ENCODE data around the gene CCDC74A. TPM values are rescaled to one million over a fixed set of nuclear protein-coding genes. Genes with fewer than 3 reads are reported as not detected.

The CCDC74A gene
- total and polyA plus RNA-seq, 9 of the 15 experiments (the other 6 are each of a cell fraction or from before 2014, with no cell fraction given): 1.1 to 38.1 (median 9.6) TPM

GRCh38 chr2:131493199-131493968 lies 34.3 kb upstream of the CCDC74A start (continued):
- no peak for TF ChIP-seq EWSR1 (IDR thresholded peaks at IDR 0.05; ENCODE audit: borderline replicate concordance, low read depth, partially characterized antibody)
- TF ChIP-seq MNT (conservative IDR thresholded peaks at IDR 0.05): peak in 1 of 2 experiments; percentile 6; a peak in 1 of 4 replicates
- TF ChIP-seq ZNF584 (CRISPR knock-in tag; IDR thresholded peaks at IDR 0.05; ENCODE audit: low read depth): no peak
- TF ChIP-seq XRCC3 (IDR thresholded peaks at IDR 0.05): no peak
- peak; percentile 17; the same call in 1 of the 2 replicates for TF ChIP-seq ETS1 (conservative IDR thresholded peaks at IDR 0.05; ENCODE audit: control insufficient read depth, low read depth, low read length)
- TF ChIP-seq RBBP5 (IDR thresholded peaks at IDR 0.05; ENCODE audit: borderline replicate concordance, insufficient read depth, low read length, poor library complexity, severe bottlenecking): peak; percentile 7
- TF ChIP-seq NFIC (IDR thresholded peaks at IDR 0.05): no peak
- TF ChIP-seq, protein P1, sequence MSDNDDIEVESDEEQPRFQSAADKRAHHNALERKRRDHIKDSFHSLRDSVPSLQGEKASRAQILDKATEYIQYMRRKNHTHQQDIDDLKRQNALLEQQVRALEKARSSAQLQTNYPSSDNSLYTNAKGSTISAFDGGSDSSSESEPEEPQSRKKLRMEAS (CRISPR knock-in tag; IDR thresholded peaks at IDR 0.05): peak; percentile 4; the same call in 1 of the 2 replicates
- 0 out of 2 replicates have a peak, but pooled peaks have one; percentile 67 for TF ChIP-seq KAT7 (CRISPR knock-in tag; IDR thresholded peaks at IDR 0.05; ENCODE audit: borderline replicate concordance)
- peak; percentile 38; the same call in 1 of the 2 replicates for TF ChIP-seq ZBTB7A (IDR thresholded peaks at IDR 0.05; ENCODE audit: borderline replicate concordance, control insufficient read depth, low read depth, low read length)
- TF ChIP-seq, protein P2, sequence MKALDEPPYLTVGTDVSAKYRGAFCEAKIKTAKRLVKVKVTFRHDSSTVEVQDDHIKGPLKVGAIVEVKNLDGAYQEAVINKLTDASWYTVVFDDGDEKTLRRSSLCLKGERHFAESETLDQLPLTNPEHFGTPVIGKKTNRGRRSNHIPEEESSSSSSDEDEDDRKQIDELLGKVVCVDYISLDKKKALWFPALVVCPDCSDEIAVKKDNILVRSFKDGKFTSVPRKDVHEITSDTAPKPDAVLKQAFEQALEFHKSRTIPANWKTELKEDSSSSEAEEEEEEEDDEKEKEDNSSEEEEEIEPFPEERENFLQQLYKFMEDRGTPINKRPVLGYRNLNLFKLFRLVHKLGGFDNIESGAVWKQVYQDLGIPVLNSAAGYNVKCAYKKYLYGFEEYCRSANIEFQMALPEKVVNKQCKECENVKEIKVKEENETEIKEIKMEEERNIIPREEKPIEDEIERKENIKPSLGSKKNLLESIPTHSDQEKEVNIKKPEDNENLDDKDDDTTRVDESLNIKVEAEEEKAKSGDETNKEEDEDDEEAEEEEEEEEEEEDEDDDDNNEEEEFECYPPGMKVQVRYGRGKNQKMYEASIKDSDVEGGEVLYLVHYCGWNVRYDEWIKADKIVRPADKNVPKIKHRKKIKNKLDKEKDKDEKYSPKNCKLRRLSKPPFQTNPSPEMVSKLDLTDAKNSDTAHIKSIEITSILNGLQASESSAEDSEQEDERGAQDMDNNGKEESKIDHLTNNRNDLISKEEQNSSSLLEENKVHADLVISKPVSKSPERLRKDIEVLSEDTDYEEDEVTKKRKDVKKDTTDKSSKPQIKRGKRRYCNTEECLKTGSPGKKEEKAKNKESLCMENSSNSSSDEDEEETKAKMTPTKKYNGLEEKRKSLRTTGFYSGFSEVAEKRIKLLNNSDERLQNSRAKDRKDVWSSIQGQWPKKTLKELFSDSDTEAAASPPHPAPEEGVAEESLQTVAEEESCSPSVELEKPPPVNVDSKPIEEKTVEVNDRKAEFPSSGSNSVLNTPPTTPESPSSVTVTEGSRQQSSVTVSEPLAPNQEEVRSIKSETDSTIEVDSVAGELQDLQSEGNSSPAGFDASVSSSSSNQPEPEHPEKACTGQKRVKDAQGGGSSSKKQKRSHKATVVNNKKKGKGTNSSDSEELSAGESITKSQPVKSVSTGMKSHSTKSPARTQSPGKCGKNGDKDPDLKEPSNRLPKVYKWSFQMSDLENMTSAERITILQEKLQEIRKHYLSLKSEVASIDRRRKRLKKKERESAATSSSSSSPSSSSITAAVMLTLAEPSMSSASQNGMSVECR (CRISPR knock-in tag; IDR thresholded peaks at IDR 0.05): peak; percentile 60; the same call in 1 of the 2 replicates
- TF ChIP-seq E2F6 (IDR thresholded peaks at IDR 0.05; ENCODE audit: borderline replicate concordance in 1 of 2, extremely low read depth in 1 of 2, insufficient read depth in 1 of 2, insufficient read length in 1 of 2, low read depth in 1 of 2, low read length in 1 of 2, poor library complexity in 1 of 2, severe bottlenecking in 1 of 2): no peak

Data from K562 (cell line).